ENCODE measurements around the gene DIAPH2.

GRCh38 chrX:96704629-96705028, 20.0 kb downstream of the DIAPH2 start:
- no peak for TF ChIP-seq YY1 (IDR thresholded peaks at IDR 0.05; ENCODE audit: extremely low read depth, insufficient replicate concordance, low read depth, low read length)
- TF ChIP-seq FOSL1 (IDR thresholded peaks at IDR 0.05; ENCODE audit: low read depth) = no peak
- no peak for TF ChIP-seq RAD21 (IDR thresholded peaks at IDR 0.05; ENCODE audit: low read depth)
- TF ChIP-seq POLR2A (IDR thresholded peaks at IDR 0.05; ENCODE audit: borderline replicate concordance, extremely low read depth, insufficient read depth, insufficient read length) = no peak
- TF ChIP-seq CTCF (IDR thresholded peaks at IDR 0.05 in 2 of 3, conservative IDR thresholded peaks at IDR 0.05 in 1 of 3; ENCODE audit: borderline replicate concordance in 1 of 3, insufficient read depth in 1 of 3, low read depth in 2 of 3, low read length in 2 of 3) = no peak
- TF ChIP-seq EZH2phosphoT487 (IDR thresholded peaks at IDR 0.05; ENCODE audit: borderline replicate concordance) = no peak
- TF ChIP-seq POLR2AphosphoS5 (IDR thresholded peaks at IDR 0.05; ENCODE audit: low read depth, low read length) = no peak

Measured in HCT116 (cell line).